Upper lobe of left lung (tissue), 6 donors: ENCODE data around the gene PIWIL4. TPM values are rescaled to one million over a fixed set of nuclear protein-coding genes. Genes with fewer than 3 reads are reported as not detected.
A peak's percentile ranks its signal among the peaks of the same experiment; 100 is the strongest.
"Not testable (repeated sequence)": the region's sequence is repeated elsewhere in the genome, so short reads cannot be mapped to it uniquely, and the experiment has no call there.

Source experiments
- ATAC-seq, 2 donors: fragments of 200-7000 bp; cut with Tn5 transposase; one replicate each; pipeline ENCODE4 v1.9.1; 2022; ENCODE audit warnings: mild to moderate bottlenecking in 2 of 2, moderate library complexity in 2 of 2; ENCODE audit not compliant: low FRiP score in 2 of 2
- DNase-seq, 2 donors: peaks; one replicate each; pipeline ENCODE4 v3.0.0-alpha.2; 2019 to 2020
- H3K27ac ChIP-seq, 4 donors: fragments of 200-600 bp; sonication (generic); one replicate each; pipeline ENCODE4 v1.5.1; 2016 to 2019
- H3K27me3 ChIP-seq, 4 donors: fragments of 200-600 bp; sonication (generic); one replicate each; pipeline ENCODE4 v1.5.1; 2017 to 2019
- H3K36me3 ChIP-seq, 4 donors: fragments of 200-600 bp; sonication (generic); one replicate each; pipeline ENCODE4 v1.5.1; 2016 to 2019
- H3K4me1 ChIP-seq, 4 donors: fragments of 200-600 bp; sonication (generic); one replicate each; pipeline ENCODE4 v1.5.1; 2018 to 2019
- H3K4me3 ChIP-seq, 4 donors: fragments of 200-600 bp; sonication (generic); one replicate each; pipeline ENCODE4 v1.5.1; 2017 to 2019; ENCODE audit warnings: mild to moderate bottlenecking in 2 of 4, moderate library complexity in 1 of 4
- H3K9me3 ChIP-seq, 4 donors: fragments of 200-600 bp; sonication (generic); one replicate each; pipeline ENCODE4 v1.5.1; 2018 to 2019
- CTCF ChIP-seq, 6 experiments: fragments of 450-650 bp in 4 of 6; fragments of 200-600 bp in 2 of 6; sonication (generic) in 2 of 6; IDR thresholded peaks; one replicate each; pipeline ENCODE4 v1.5.1; 2016 to 2019; ENCODE audit warnings: antibody characterized with exemption in 6 of 6
- EP300 ChIP-seq, 4 donors: sonication (generic); formaldehyde crosslinking; IDR thresholded peaks; one replicate each; pipeline ENCODE4 v1.5.1; 2017; ENCODE audit warnings: antibody characterized with exemption in 4 of 4, control low read depth in 2 of 4
- POLR2A ChIP-seq, 4 donors: fragments of 450-650 bp; IDR thresholded peaks; one replicate each; pipeline ENCODE4 v1.5.1; 2016 to 2017; ENCODE audit warnings: antibody characterized with exemption in 4 of 4, mild to moderate bottlenecking in 2 of 4
- POLR2AphosphoS5 ChIP-seq, 2 donors: sonication (generic); formaldehyde crosslinking; IDR thresholded peaks; one replicate each; pipeline ENCODE4 v1.5.1; 2017; ENCODE audit warnings: antibody characterized with exemption in 2 of 2
- WGBS, 2 donors: methylation state at CpG; one replicate each; pipeline ENCODE4 v1.1.5; 2017 to 2018; 5-methylcytosine and 5-hydroxymethylcytosine counted together
- total RNA-seq, 6 donors: library from RNA; depleted of rRNA in 4 of 6; stranded (reverse); fragments of >200 nt in 4 of 6; gene quantifications; one replicate each; pipeline versions ENCODE4 v1.1.0 to v1.2.1, GENCODE V29; 2016 to 2021
- donor health status: DM: no; HTN: no; CAD: no; lungs with moderate emphysema.
- donor health status: DM: no; HTN: yes; CAD: no; lungs with severe emphysema.

PIWIL4 gene
- total RNA-seq, 6 donors from 2014 or later: 1.5 to 9.4 (median 4.8) TPM

- H3K4me3 ChIP-seq: no peak overlapping the region
- 76 to 77% methylated on average over 8 of the region's 8 CpGs for WGBS, 2 donors
- no peak for DNase-seq
- TF ChIP-seq EP300 (IDR thresholded peaks at IDR 0.05): no peak
- TF ChIP-seq POLR2A (IDR thresholded peaks at IDR 0.05): no peak
- TF ChIP-seq CTCF (IDR thresholded peaks at IDR 0.05): no peak
- no peak for TF ChIP-seq POLR2AphosphoS5 (IDR thresholded peaks at IDR 0.05)
- ATAC-seq: no peak
- H3K27me3 ChIP-seq: no peaks in the 10 kb centered on the region
- peaks cover 0 to 2% (median 0%) of the 10 kb centered on the region in 4 donors for H3K4me1 ChIP-seq
- no peaks in the 10 kb centered on the region for H3K36me3 ChIP-seq
- no peak overlapping the region for H3K27ac ChIP-seq
- H3K9me3 ChIP-seq: no peaks in the 10 kb centered on the region
Measured at GRCh38 chr11:94563848-94564467, 3.2 kb upstream of the PIWIL4 start.

GRCh38 chr11:94568200-94568599 is 1.0 kb downstream of the PIWIL4 start:
- no peaks in the 10 kb centered on the region for H3K9me3 ChIP-seq
- TF ChIP-seq EP300 (IDR thresholded peaks at IDR 0.05) (no peak), CTCF (IDR thresholded peaks at IDR 0.05) (no peak), POLR2AphosphoS5 (IDR thresholded peaks at IDR 0.05) (no peak), POLR2A (IDR thresholded peaks at IDR 0.05) (no peak)
- DNase-seq (no peak), ATAC-seq (no peak)
- 96 to 98% methylated on average over 5 of the region's 5 CpGs for WGBS, 2 donors
- H3K27ac ChIP-seq: no peak overlapping the region
- no peaks in the 10 kb centered on the region for H3K4me1 ChIP-seq
- H3K4me3 ChIP-seq: no peak overlapping the region
- no peaks in the 10 kb centered on the region for H3K27me3 ChIP-seq
- H3K36me3 ChIP-seq: no peaks in the 10 kb centered on the region

- no peak for ATAC-seq
- Histone ChIP-seq H3K27me3 (no peaks in the 10 kb centered on the region), H3K36me3 (no peaks in the 10 kb centered on the region), H3K9me3 (no peaks in the 10 kb centered on the region), H3K4me1 (no peaks in the 10 kb centered on the region), H3K4me3 (no peak overlapping the region), H3K27ac (no peak overlapping the region)
- WGBS, 2 donors: 87 to 92% methylated on average over 4 of the region's 4 CpGs
- DNase-seq: no peak
- no peak for TF ChIP-seq POLR2A (IDR thresholded peaks at IDR 0.05)
- TF ChIP-seq POLR2AphosphoS5 (IDR thresholded peaks at IDR 0.05): no peak
- no peak for TF ChIP-seq EP300 (IDR thresholded peaks at IDR 0.05)
- TF ChIP-seq CTCF (IDR thresholded peaks at IDR 0.05): no peak
Measured at GRCh38 chr11:94568717-94569116, 1.5 kb downstream of the PIWIL4 start.

- DNase-seq, H3K9me3 ChIP-seq, H3K27me3 ChIP-seq, H3K4me1 ChIP-seq, ATAC-seq, H3K36me3 ChIP-seq, H3K27ac ChIP-seq, H3K4me3 ChIP-seq: not testable (repeated sequence)
- WGBS, 2 donors: 68 to 84% methylated on average over 2 of the region's 2 CpGs
Measured at GRCh38 chr11:94572975-94573374, 5.8 kb downstream of the PIWIL4 start.

- WGBS, 2 donors: 56 to 66% methylated on average over 13 of the region's 13 CpGs
- peaks cover 0 to 2% (median 0%) of the 10 kb centered on the region in 4 donors for H3K4me1 ChIP-seq
- DNase-seq (peak in 1 of 2 donors; percentile 28), ATAC-seq (peak in 1 of 2 donors; percentile 72)
- no peaks in the 10 kb centered on the region for H3K9me3 ChIP-seq
- H3K4me3 ChIP-seq: peak overlapping the region in 2 of 4 donors; percentile 5 to 18
- no peak for TF ChIP-seq POLR2AphosphoS5 (IDR thresholded peaks at IDR 0.05)
- no peak for TF ChIP-seq EP300 (IDR thresholded peaks at IDR 0.05)
- TF ChIP-seq POLR2A (IDR thresholded peaks at IDR 0.05): no peak
- TF ChIP-seq CTCF (IDR thresholded peaks at IDR 0.05): no peak
- no peaks in the 10 kb centered on the region for H3K36me3 ChIP-seq
- peak overlapping the region; percentile 30 to 70 (median 48) for H3K27ac ChIP-seq
- H3K27me3 ChIP-seq: no peaks in the 10 kb centered on the region
Measured at GRCh38 chr11:94574193-94574961, 7.2 kb downstream of the PIWIL4 start.
